ENCODE data around the gene FYTTD1. TPM values are rescaled to one million over a fixed set of nuclear protein-coding genes. Genes with fewer than 3 reads are reported as not detected.

Gene FYTTD1
- total and polyA plus RNA-seq, 2 donors (not counting 1 experiment from before 2014, with no cell fraction given), result 6.2 to 110 TPM

- H3K9ac ChIP-seq (ENCODE audit: low read length), result no peak overlapping the region
- no CpG with 5 or more reads among the region's 3 CpGs for WGBS (ENCODE audit: insufficient coverage)
- peaks cover 47% of the 10 kb centered on the region for H3K4me1 Mint-ChIP-seq
- POLR2A ChIA-PET, result no interaction called here
- H3K27me3 Mint-ChIP-seq, result no peaks in the 10 kb centered on the region
- no peak overlapping the region for H3K4me3 Mint-ChIP-seq
- H3K9me3 ChIP-seq (ENCODE audit: control extremely low read depth in 1 of 3, control insufficient read depth in 2 of 3, insufficient read depth in 1 of 3, low read length in 2 of 3), result no peaks in the 10 kb centered on the region
- peak overlapping the region; percentile 4 for H3K27ac Mint-ChIP-seq
- intact Hi-C loops (cut with micrococcal nuclease), result no loop called here
- H3K4me1 ChIP-seq (ENCODE audit: control insufficient read depth in 2 of 2, insufficient read depth in 2 of 2, low read length in 2 of 2), result peaks cover 36 to 38% of the 10 kb centered on the region in 2 donors
- no peak for TF ChIP-seq CTCF (IDR thresholded peaks at IDR 0.05)
- TF ChIP-seq EZH2 (IDR thresholded peaks at IDR 0.05; ENCODE audit: borderline replicate concordance, insufficient read depth, low read depth, low read length, poor library complexity, severe bottlenecking), result no peak
- no peaks in the 10 kb centered on the region for H4K20me1 ChIP-seq (ENCODE audit: control insufficient read depth, insufficient read depth, low read length, poor library complexity, severe bottlenecking)
- no peaks in the 10 kb centered on the region for H3K27me3 ChIP-seq (replicated peaks in 1 of 4; ENCODE audit: control extremely low read depth in 1 of 4, control insufficient read depth in 3 of 4, insufficient read depth in 4 of 4, low read length in 3 of 4)
- CTCF ChIA-PET, result interaction anchor here (0.9 to 1.5 kb wide), 2 partner anchors 12 to 190 kb away, joined by 3 read pairs; no protein-coding TSS in a partner anchor
- no peak overlapping the region for H3K4me3 ChIP-seq (ENCODE audit: control extremely low read depth in 1 of 5, extremely low read depth in 1 of 5, insufficient read depth in 1 of 5, low read depth in 2 of 5, low read length in 4 of 5)
- H3K36me3 ChIP-seq (replicated peaks in 1 of 2; ENCODE audit: control extremely low read depth in 1 of 2, control insufficient read depth in 1 of 2, extremely low read depth in 1 of 2, insufficient read depth in 2 of 2, low read length in 1 of 2), result no peaks in the 10 kb centered on the region
- H3K79me2 ChIP-seq (ENCODE audit: control insufficient read depth, insufficient read depth, low read length), result peaks cover 54% of the 10 kb centered on the region
- no peak overlapping the region for H3K4me2 ChIP-seq (replicated peaks; ENCODE audit: low read depth, low read length, poor library complexity, severe bottlenecking)
- H3K27ac ChIP-seq (ENCODE audit: low read length in 2 of 2), result no peak overlapping the region
- DNase-seq (no peak), ATAC-seq (ENCODE audit: low read depth) (no peak)
- H2AFZ ChIP-seq (ENCODE audit: insufficient read depth, low read depth, low read length, poor library complexity, severe bottlenecking), result no peak overlapping the region
- no peaks in the 10 kb centered on the region for H3K9me3 Mint-ChIP-seq (ENCODE audit: insufficient read depth)
Measured at GRCh38 chr3:197789309-197789708, 39.6 kb downstream of the FYTTD1 start.

GRCh38 chr3:197790033-197790432 lies 40.4 kb downstream of the FYTTD1 start:
- Histone ChIP-seq H3K9ac (ENCODE audit: low read length) (peak overlapping the region; percentile 90), H3K27me3 (replicated peaks in 1 of 4; ENCODE audit: control extremely low read depth in 1 of 4, control insufficient read depth in 3 of 4, insufficient read depth in 4 of 4, low read length in 3 of 4) (no peaks in the 10 kb centered on the region), H3K4me1 (ENCODE audit: control insufficient read depth in 2 of 2, insufficient read depth in 2 of 2, low read length in 2 of 2) (peaks cover 33 to 35% of the 10 kb centered on the region in 2 donors), H2AFZ (ENCODE audit: insufficient read depth, low read depth, low read length, poor library complexity, severe bottlenecking) (peak overlapping the region; percentile 83), H4K20me1 (ENCODE audit: control insufficient read depth, insufficient read depth, low read length, poor library complexity, severe bottlenecking) (no peaks in the 10 kb centered on the region), H3K36me3 (replicated peaks in 1 of 2; ENCODE audit: control extremely low read depth in 1 of 2, control insufficient read depth in 1 of 2, extremely low read depth in 1 of 2, insufficient read depth in 2 of 2, low read length in 1 of 2) (no peaks in the 10 kb centered on the region), H3K4me2 (replicated peaks; ENCODE audit: low read depth, low read length, poor library complexity, severe bottlenecking) (peak overlapping the region; percentile 72), H3K4me3 (ENCODE audit: control extremely low read depth in 1 of 5, extremely low read depth in 1 of 5, insufficient read depth in 1 of 5, low read depth in 2 of 5, low read length in 4 of 5) (peak overlapping the region; percentile 52 to 98 (median 95)), H3K79me2 (ENCODE audit: control insufficient read depth, insufficient read depth, low read length) (peaks cover 61% of the 10 kb centered on the region), H3K9me3 (ENCODE audit: control extremely low read depth in 1 of 3, control insufficient read depth in 2 of 3, insufficient read depth in 1 of 3, low read length in 2 of 3) (no peaks in the 10 kb centered on the region), H3K27ac (ENCODE audit: low read length in 2 of 2) (peak overlapping the region in 1 of 2 donors; percentile 96)
- H3K9me3 Mint-ChIP-seq (ENCODE audit: insufficient read depth), result no peaks in the 10 kb centered on the region
- H3K27me3 Mint-ChIP-seq, result no peaks in the 10 kb centered on the region
- no peak for TF ChIP-seq EZH2 (IDR thresholded peaks at IDR 0.05; ENCODE audit: borderline replicate concordance, insufficient read depth, low read depth, low read length, poor library complexity, severe bottlenecking)
- no peak for TF ChIP-seq CTCF (IDR thresholded peaks at IDR 0.05)
- H3K4me1 Mint-ChIP-seq, result peaks cover 46% of the 10 kb centered on the region
- H3K4me3 Mint-ChIP-seq, result peak overlapping the region; percentile 96
- peak overlapping the region; percentile 4 for H3K27ac Mint-ChIP-seq
- POLR2A ChIA-PET, result interaction anchor here (0.6 to 1.2 kb wide), 2 partner anchors 78 to 116 kb away, joined by 3 to 7 read pairs; no protein-coding TSS in a partner anchor
- no CpG with 5 or more reads among the region's 1 CpG for WGBS (ENCODE audit: insufficient coverage)
- intact Hi-C loops (cut with micrococcal nuclease), result loop anchor here (1.0 to 5.0 kb wide), 4 partner anchors 41 to 157 kb away; partner anchors contain the start of gene FYTTD1
- ATAC-seq (ENCODE audit: low read depth) (no peak), DNase-seq (peak; percentile 52)
- CTCF ChIA-PET, result interaction anchor here (1.5 to 2.1 kb wide), 2 partner anchors 41 to 191 kb away, joined by 3 to 7 read pairs; partner anchors contain the start of gene FYTTD1

All from B cell (primary cell).